ENCODE measurements around the gene TRIM54.

DNA sequence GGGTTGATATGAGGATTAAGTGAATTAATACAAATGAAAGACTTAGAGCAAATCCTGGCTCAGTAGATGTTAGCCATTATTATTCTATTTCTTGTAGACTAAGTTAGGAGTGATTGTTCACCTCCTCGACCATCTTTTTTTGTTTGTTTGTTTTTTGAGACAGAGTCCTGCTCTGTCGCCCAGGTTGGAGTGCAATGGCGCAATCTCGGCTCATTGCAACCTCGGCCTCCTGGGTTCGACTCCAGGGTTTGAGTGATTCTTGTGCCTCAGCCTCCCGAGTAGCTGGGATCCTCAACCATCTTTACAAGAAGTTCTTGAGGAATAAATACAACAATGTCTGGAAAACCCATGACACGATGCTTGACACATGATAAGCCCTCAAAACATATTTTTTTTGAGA is 12.7 kb downstream of the TRIM54 start:
- TF ChIP-seq CTCF (IDR thresholded peaks at IDR 0.05; ENCODE audit: poor library complexity, severe bottlenecking), result no peak
- TF ChIP-seq REST (IDR thresholded peaks at IDR 0.05; ENCODE audit: borderline replicate concordance), result no peak
- no peak for TF ChIP-seq EP300 (conservative IDR thresholded peaks at IDR 0.05; ENCODE audit: poor library complexity, severe bottlenecking)
- no peak for TF ChIP-seq SMC3 (conservative IDR thresholded peaks at IDR 0.05; ENCODE audit: poor library complexity)
- no peak for TF ChIP-seq MXI1 (conservative IDR thresholded peaks at IDR 0.05; ENCODE audit: poor library complexity, severe bottlenecking)

All from neural cell (in vitro differentiated cells).